GM23338 (cell line): ENCODE data around the gene MYOZ3. TPM values are rescaled to one million over a fixed set of nuclear protein-coding genes. Genes with fewer than 3 reads are reported as not detected.

ENCODE experiments used
- ATAC-seq: fragments of 200-7000 bp; cut with Tn5 transposase; 3 replicates; pipeline ENCODE4 v1.9.1; 2020
- DNase-seq: peaks from one replicate; pipeline ENCODE4 v3.0.0-alpha.2; 2015; ENCODE audit warnings: low spot score
- H2AFZ ChIP-seq: fragments of 200-600 bp; sonication (generic); 2 replicates; pipeline ENCODE4 v1.8.0; 2016; ENCODE audit warnings: antibody characterized with exemption, mild to moderate bottlenecking, moderate library complexity
- H3F3A ChIP-seq: fragments of 200-600 bp; sonication (generic); replicated peaks from 2 replicates; pipeline ENCODE4 v1.8.0; 2017; ENCODE audit warnings: antibody characterized with exemption, mixed run types, low read depth
- H3K27ac ChIP-seq: fragments of 200-600 bp; sonication (generic); 2 replicates; pipeline ENCODE4 v1.6.1; 2016; ENCODE audit warnings: low read depth
- H3K27me3 ChIP-seq: fragments of 200-600 bp; sonication (generic); 2 replicates; pipeline ENCODE4 v1.8.0; 2016; ENCODE audit warnings: mild to moderate bottlenecking, mixed run types, moderate library complexity; ENCODE audit not compliant: insufficient read depth
- H3K36me3 ChIP-seq: fragments of 200-600 bp; sonication (generic); 2 replicates; pipeline ENCODE4 v1.8.0; 2016; ENCODE audit warnings: mild to moderate bottlenecking; ENCODE audit not compliant: insufficient read depth
- H3K4me1 ChIP-seq: fragments of 200-600 bp; sonication (generic); 2 replicates; pipeline ENCODE4 v1.8.0; 2016; ENCODE audit warnings: mild to moderate bottlenecking, moderate library complexity; ENCODE audit not compliant: insufficient read depth
- H3K4me2 ChIP-seq: fragments of 200-600 bp; sonication (generic); 2 replicates; pipeline ENCODE4 v1.7.1; 2017; ENCODE audit warnings: mixed run types
- H3K4me3 ChIP-seq: fragments of 200-600 bp; sonication (generic); 2 replicates; pipeline ENCODE4 v1.6.1; 2016; ENCODE audit warnings: mixed run types
- H3K79me2 ChIP-seq: fragments of 200-600 bp; sonication (generic); replicated peaks from 2 replicates; pipeline ENCODE4 v1.8.0; 2017; ENCODE audit warnings: mild to moderate bottlenecking; ENCODE audit not compliant: insufficient read depth
- H3K9me2 ChIP-seq: fragments of 200-600 bp; sonication (generic); 2 replicates; pipeline ENCODE4 v1.8.0; 2017; ENCODE audit not compliant: insufficient read depth
- H4K20me1 ChIP-seq: fragments of 200-600 bp; sonication (generic); replicated peaks from 2 replicates; pipeline ENCODE4 v1.8.0; 2017; ENCODE audit warnings: mild to moderate bottlenecking; ENCODE audit not compliant: insufficient read depth
- H3K27ac Mint-ChIP-seq: 2 replicates; pipeline ENCODE4 v1.8.0; 2020; ENCODE audit warnings: inconsistent platforms, mild to moderate bottlenecking, moderate library complexity, mixed read lengths
- H3K27me3 Mint-ChIP-seq: 3 replicates; pipeline ENCODE4 v1.8.0; 2022; ENCODE audit warnings: low read depth, mild to moderate bottlenecking, moderate library complexity, mixed read lengths, inconsistent platforms; ENCODE audit not compliant: insufficient read depth, poor library complexity
- H3K36me3 Mint-ChIP-seq: 3 replicates; pipeline ENCODE4 v1.8.0; 2021; ENCODE audit warnings: low read depth, mild to moderate bottlenecking, inconsistent platforms, moderate library complexity, mixed read lengths
- H3K4me1 Mint-ChIP-seq: 3 replicates; pipeline ENCODE4 v1.8.0; 2020; ENCODE audit warnings: mild to moderate bottlenecking, inconsistent platforms, mixed read lengths
- H3K4me3 Mint-ChIP-seq: 3 replicates; pipeline ENCODE4 v1.8.0; 2021; ENCODE audit warnings: moderate library complexity, mild to moderate bottlenecking, inconsistent platforms, mixed read lengths
- H3K9me3 Mint-ChIP-seq: 3 replicates; pipeline ENCODE4 v1.8.0; 2020; ENCODE audit warnings: moderate library complexity, mild to moderate bottlenecking, inconsistent platforms, mixed read lengths
- ZNF114 ChIP-seq: fragments of 250-450 bp; sonication (Bioruptor Pico); IDR thresholded peaks from 2 replicates; pipeline ENCODE4 v1.5.0; 2020; ENCODE audit warnings: mild to moderate bottlenecking, moderate library complexity
- polyA plus RNA-seq: library from polyadenylated mRNA; unstranded; fragments of >200 nt; fragmentation: Nextera tagmentation; extraction: Ambion mirVana; gene quantifications from 2 replicates; pipeline ENCODE4 v1.2.1, GENCODE V29; 2016
- total RNA-seq: library from RNA; depleted of rRNA; stranded (reverse); fragments of >200 nt; shearing (Covaris generic); gene quantifications from 2 replicates; pipeline ENCODE4 v1.2.3, GENCODE V29; 2014
- TF ChIP-seq, protein P1 (sequence below), 2 experiments: fragments of 200-600 bp in 1 of 2; sonication (generic) in 1 of 2; conservative IDR thresholded peaks; 2 replicates each; pipeline versions ENCODE4 v1.5.1 to v1.6.1; 2016 to 2017; ENCODE audit warnings: antibody characterized with exemption in 2 of 2, low read depth in 2 of 2, mild to moderate bottlenecking in 2 of 2, moderate library complexity in 1 of 2
- TF ChIP-seq, protein P2 (sequence below): fragments of 250-450 bp; sonication (Bioruptor Pico); IDR thresholded peaks from 2 replicates; pipeline ENCODE4 v1.5.0; 2020; ENCODE audit warnings: mild to moderate bottlenecking, moderate library complexity

MYOZ3 gene
- total and polyA plus RNA-seq, 2 experiments from 2014 or later: 12.7 to 13.8 TPM

DNA sequence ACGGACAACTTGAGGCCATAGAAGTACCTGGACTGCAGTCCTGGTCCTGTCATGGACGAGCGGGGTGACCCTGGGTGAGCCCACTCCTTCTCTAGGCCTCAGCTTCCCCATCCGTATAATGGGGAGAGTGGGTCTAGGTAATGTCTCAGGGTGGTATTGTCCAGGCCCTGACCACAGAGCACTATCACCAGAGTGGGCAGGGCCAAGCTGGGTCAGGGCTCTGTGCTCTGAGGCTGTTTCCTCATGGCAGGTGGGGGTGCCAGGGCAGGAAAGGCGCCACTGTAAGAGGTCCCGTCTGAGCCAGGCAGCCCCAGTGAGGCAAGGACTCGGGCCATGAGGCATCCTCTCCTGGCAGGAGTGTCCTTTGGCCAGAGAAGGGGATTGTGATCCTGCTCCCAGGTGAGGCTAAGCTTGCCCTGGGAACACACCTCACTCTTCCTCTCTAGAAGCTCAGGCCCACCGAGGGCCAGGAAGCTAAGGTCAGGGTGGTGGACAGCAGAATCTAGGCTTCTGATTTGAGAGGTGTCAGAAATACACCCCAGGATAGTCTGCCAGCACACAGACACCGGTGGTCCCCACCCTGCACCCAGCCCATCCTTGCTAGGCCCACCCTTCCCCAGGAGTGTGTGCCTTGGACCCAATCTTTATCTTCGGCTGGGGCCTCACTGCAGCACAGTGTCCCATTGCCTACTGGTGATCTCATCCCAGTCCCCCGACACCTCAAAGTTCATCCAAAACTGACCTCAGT is 1.5 kb upstream of the MYOZ3 start:
- Histone ChIP-seq H3K79me2 (no peaks in the 10 kb centered on the region), H3K4me3 (no peak overlapping the region), H3K36me3 (no peaks in the 10 kb centered on the region), H3K4me2 (no peak overlapping the region), H4K20me1 (no peaks in the 10 kb centered on the region), H3K27ac (no peak overlapping the region), H2AFZ (no peak overlapping the region), H3K27me3 (peaks cover 3% of the 10 kb centered on the region; the same call in 1 of the 2 replicates), H3K4me1 (no peaks in the 10 kb centered on the region; the same call in 1 of the 2 replicates), H3F3A (0 out of 2 replicates have a peak, but pooled peaks cover 5% of the 10 kb centered on the region), H3K9me2 (no peaks in the 10 kb centered on the region)
- Mint-ChIP-seq H3K36me3 (no peaks in the 10 kb centered on the region), H3K27me3 (peaks cover 25% of the 10 kb centered on the region), H3K27ac (no peak overlapping the region), H3K4me1 (peaks cover 29% of the 10 kb centered on the region), H3K4me3 (no peak overlapping the region), H3K9me3 (no peaks in the 10 kb centered on the region)
- DNase-seq (no peak), ATAC-seq (no peak)
- TF ChIP-seq, protein P1, sequence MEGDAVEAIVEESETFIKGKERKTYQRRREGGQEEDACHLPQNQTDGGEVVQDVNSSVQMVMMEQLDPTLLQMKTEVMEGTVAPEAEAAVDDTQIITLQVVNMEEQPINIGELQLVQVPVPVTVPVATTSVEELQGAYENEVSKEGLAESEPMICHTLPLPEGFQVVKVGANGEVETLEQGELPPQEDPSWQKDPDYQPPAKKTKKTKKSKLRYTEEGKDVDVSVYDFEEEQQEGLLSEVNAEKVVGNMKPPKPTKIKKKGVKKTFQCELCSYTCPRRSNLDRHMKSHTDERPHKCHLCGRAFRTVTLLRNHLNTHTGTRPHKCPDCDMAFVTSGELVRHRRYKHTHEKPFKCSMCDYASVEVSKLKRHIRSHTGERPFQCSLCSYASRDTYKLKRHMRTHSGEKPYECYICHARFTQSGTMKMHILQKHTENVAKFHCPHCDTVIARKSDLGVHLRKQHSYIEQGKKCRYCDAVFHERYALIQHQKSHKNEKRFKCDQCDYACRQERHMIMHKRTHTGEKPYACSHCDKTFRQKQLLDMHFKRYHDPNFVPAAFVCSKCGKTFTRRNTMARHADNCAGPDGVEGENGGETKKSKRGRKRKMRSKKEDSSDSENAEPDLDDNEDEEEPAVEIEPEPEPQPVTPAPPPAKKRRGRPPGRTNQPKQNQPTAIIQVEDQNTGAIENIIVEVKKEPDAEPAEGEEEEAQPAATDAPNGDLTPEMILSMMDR (conservative IDR thresholded peaks at IDR 0.05; ENCODE audit: low read depth in 2 of 2): no peak
- TF ChIP-seq, protein P2, sequence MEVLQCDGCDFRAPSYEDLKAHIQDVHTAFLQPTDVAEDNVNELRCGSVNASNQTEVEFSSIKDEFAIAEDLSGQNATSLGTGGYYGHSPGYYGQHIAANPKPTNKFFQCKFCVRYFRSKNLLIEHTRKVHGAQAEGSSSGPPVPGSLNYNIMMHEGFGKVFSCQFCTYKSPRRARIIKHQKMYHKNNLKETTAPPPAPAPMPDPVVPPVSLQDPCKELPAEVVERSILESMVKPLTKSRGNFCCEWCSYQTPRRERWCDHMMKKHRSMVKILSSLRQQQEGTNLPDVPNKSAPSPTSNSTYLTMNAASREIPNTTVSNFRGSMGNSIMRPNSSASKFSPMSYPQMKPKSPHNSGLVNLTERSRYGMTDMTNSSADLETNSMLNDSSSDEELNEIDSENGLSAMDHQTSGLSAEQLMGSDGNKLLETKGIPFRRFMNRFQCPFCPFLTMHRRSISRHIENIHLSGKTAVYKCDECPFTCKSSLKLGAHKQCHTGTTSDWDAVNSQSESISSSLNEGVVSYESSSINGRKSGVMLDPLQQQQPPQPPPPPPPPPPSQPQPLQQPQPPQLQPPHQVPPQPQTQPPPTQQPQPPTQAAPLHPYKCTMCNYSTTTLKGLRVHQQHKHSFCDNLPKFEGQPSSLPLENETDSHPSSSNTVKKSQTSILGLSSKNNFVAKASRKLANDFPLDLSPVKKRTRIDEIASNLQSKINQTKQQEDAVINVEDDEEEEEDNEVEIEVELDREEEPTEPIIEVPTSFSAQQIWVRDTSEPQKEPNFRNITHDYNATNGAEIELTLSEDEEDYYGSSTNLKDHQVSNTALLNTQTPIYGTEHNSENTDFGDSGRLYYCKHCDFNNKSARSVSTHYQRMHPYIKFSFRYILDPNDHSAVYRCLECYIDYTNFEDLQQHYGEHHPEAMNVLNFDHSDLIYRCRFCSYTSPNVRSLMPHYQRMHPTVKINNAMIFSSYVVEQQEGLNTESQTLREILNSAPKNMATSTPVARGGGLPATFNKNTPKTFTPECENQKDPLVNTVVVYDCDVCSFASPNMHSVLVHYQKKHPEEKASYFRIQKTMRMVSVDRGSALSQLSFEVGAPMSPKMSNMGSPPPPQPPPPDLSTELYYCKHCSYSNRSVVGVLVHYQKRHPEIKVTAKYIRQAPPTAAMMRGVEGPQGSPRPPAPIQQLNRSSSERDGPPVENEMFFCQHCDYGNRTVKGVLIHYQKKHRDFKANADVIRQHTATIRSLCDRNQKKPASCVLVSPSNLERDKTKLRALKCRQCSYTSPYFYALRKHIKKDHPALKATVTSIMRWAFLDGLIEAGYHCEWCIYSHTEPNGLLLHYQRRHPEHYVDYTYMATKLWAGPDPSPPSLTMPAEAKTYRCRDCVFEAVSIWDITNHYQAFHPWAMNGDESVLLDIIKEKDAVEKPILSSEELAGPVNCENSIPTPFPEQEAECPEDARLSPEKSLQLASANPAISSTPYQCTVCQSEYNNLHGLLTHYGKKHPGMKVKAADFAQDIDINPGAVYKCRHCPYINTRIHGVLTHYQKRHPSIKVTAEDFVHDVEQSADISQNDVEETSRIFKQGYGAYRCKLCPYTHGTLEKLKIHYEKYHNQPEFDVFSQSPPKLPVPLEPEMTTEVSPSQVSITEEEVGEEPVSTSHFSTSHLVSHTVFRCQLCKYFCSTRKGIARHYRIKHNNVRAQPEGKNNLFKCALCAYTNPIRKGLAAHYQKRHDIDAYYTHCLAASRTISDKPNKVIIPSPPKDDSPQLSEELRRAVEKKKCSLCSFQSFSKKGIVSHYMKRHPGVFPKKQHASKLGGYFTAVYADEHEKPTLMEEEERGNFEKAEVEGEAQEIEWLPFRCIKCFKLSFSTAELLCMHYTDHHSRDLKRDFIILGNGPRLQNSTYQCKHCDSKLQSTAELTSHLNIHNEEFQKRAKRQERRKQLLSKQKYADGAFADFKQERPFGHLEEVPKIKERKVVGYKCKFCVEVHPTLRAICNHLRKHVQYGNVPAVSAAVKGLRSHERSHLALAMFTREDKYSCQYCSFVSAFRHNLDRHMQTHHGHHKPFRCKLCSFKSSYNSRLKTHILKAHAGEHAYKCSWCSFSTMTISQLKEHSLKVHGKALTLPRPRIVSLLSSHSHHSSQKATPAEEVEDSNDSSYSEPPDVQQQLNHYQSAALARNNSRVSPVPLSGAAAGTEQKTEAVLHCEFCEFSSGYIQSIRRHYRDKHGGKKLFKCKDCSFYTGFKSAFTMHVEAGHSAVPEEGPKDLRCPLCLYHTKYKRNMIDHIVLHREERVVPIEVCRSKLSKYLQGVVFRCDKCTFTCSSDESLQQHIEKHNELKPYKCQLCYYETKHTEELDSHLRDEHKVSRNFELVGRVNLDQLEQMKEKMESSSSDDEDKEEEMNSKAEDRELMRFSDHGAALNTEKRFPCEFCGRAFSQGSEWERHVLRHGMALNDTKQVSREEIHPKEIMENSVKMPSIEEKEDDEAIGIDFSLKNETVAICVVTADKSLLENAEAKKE (CRISPR knock-in tag): no peak
- no peak for TF ChIP-seq ZNF114 (CRISPR knock-in tag)
